A549 (cell line): Measurements from ENCODE around the gene SYDE1. TPM values are rescaled to one million over a fixed set of nuclear protein-coding genes. Genes with fewer than 3 reads are reported as not detected.
A peak's percentile ranks its signal among the peaks of the same experiment; 100 is the strongest.

Experiments
- ATAC-seq, 2 experiments: fragments of 200-7000 bp in 1 of 2; fragments of >200 bp in 1 of 2; cut with Nextera tagmentation in 1 of 2; cut with Tn5 transposase in 1 of 2; 3 replicates each; pipeline versions ENCODE4 v1.8.0 to v1.9.1; 2018 to 2020; ENCODE audit warnings: mild to moderate bottlenecking in 1 of 2, moderate library complexity in 1 of 2
- CTCF ChIA-PET: fragments of 300-600 bp; sonication (Branson Sonifier 250); formaldehyde crosslinking; extraction: SDS; loops from one replicate; lab custom pipeline; 2021; ENCODE audit warnings: antibody characterized with exemption, inconsistent platforms; lab: Yijun Ruan, JAX
- POLR2A ChIA-PET: fragments of 350-600 bp; formaldehyde crosslinking; extraction: SDS; loops from one replicate; lab custom pipeline; 2021; ENCODE audit warnings: antibody characterized with exemption, inconsistent platforms; lab: Yijun Ruan, JAX
- DNase-seq, 2 experiments: peaks; one replicate each; pipeline versions ENCODE4 v3.0.0 to v3.0.0-alpha.2; 2011 to 2016; ENCODE audit warnings: low read depth in 1 of 2, low spot score in 1 of 2
- FAIRE-seq: peaks from 2 replicates; lab custom pipeline; 2011; peaks lifted over from hg19 to GRCh38; lab: Jason Lieb, UNC
- H3K27ac ChIP-seq, 2 experiments: fragments of >200 bp; sonication (Bioruptor Twin); formaldehyde crosslinking; 3 replicates each; pipeline ENCODE4 v1.5.1; 2016 to 2017
- H3K4me1 ChIP-seq: fragments of >200 bp; sonication (Bioruptor Twin); formaldehyde crosslinking; 3 replicates; pipeline ENCODE4 v1.6.1; 2016
- H3K4me2 ChIP-seq: fragments of >200 bp; sonication (Bioruptor Twin); formaldehyde crosslinking; 3 replicates; pipeline ENCODE4 v1.6.1; 2016
- H3K4me3 ChIP-seq: fragments of >200 bp; sonication (Bioruptor Twin); formaldehyde crosslinking; 3 replicates; pipeline ENCODE4 v1.5.1; 2016
- H3K9me3 ChIP-seq: fragments of >200 bp; sonication (Bioruptor Twin); formaldehyde crosslinking; 3 replicates; pipeline ENCODE4 v1.6.1; 2016
- CBX8 ChIP-seq: fragments of 200-600 bp; sonication (generic); IDR thresholded peaks from 2 replicates; pipeline ENCODE4 v1.6.1; 2016
- CHD2 ChIP-seq: fragments of 150-350 bp; IDR thresholded peaks from 2 replicates; pipeline ENCODE4 v1.6.1; 2014; ENCODE audit warnings: low read length; ENCODE audit not compliant: partially characterized antibody
- CHD4 ChIP-seq: fragments of 200-600 bp; sonication (generic); IDR thresholded peaks from 2 replicates; pipeline ENCODE4 v1.6.1; 2016; ENCODE audit warnings: antibody characterized with exemption, mild to moderate bottlenecking, borderline replicate concordance
- EHF ChIP-seq: fragments of 250-450 bp; sonication (Bioruptor Pico); IDR thresholded peaks from 2 replicates; pipeline ENCODE4 v1.5.0; 2020; ENCODE audit warnings: mild to moderate bottlenecking
- EHMT2 ChIP-seq: fragments of 200-600 bp; sonication (generic); IDR thresholded peaks from 2 replicates; pipeline ENCODE4 v1.6.1; 2016; ENCODE audit warnings: antibody characterized with exemption, low read depth, mild to moderate bottlenecking, moderate library complexity
- HEYL ChIP-seq: fragments of 250-450 bp; sonication (Bioruptor Pico); IDR thresholded peaks from 2 replicates; pipeline ENCODE4 v1.8.0; 2021; ENCODE audit warnings: mild to moderate bottlenecking, moderate library complexity
- HOXB13 ChIP-seq: fragments of 250-450 bp; sonication (Bioruptor Pico); IDR thresholded peaks from 2 replicates; pipeline ENCODE4 v1.5.0; 2020; ENCODE audit warnings: low read depth, mild to moderate bottlenecking, moderate library complexity
- HOXB5 ChIP-seq: fragments of 250-450 bp; sonication (Bioruptor Pico); IDR thresholded peaks from 2 replicates; pipeline ENCODE4 v1.5.0; 2020; ENCODE audit warnings: mild to moderate bottlenecking, moderate library complexity
- KDM1A ChIP-seq: fragments of 200-600 bp; sonication (generic); IDR thresholded peaks from 2 replicates; pipeline ENCODE4 v1.6.1; 2016; ENCODE audit warnings: low read depth, mild to moderate bottlenecking
- MYC ChIP-seq: IDR thresholded peaks from 2 replicates; pipeline ENCODE4 v1.6.1; 2012; ENCODE audit warnings: mild to moderate bottlenecking, inconsistent platforms, low read length, improper control_type of control experiment, borderline replicate concordance
- PHF8 ChIP-seq: fragments of 200-600 bp; sonication (generic); IDR thresholded peaks from 2 replicates; pipeline ENCODE4 v1.6.1; 2016; ENCODE audit warnings: low read depth, mild to moderate bottlenecking, antibody characterized with exemption, moderate library complexity, borderline replicate concordance
- POLR2AphosphoS2 ChIP-seq: conservative IDR thresholded peaks from 2 replicates; pipeline ENCODE4 v1.6.1; 2012; ENCODE audit warnings: low read length, improper control_type of control experiment, inconsistent platforms
- RAD21 ChIP-seq, 2 experiments: fragments of >200 bp in 1 of 2; sonication (Bioruptor Twin) in 1 of 2; formaldehyde crosslinking in 1 of 2; IDR thresholded peaks in 1 of 2; conservative IDR thresholded peaks in 1 of 2; 2 replicates in 1 of 2; 3 replicates in 1 of 2; pipeline ENCODE4 v1.6.1; 2012 to 2018; ENCODE audit warnings: inconsistent platforms in 1 of 2
- RNF2 ChIP-seq: fragments of 200-600 bp; sonication (generic); IDR thresholded peaks from 2 replicates; pipeline ENCODE4 v1.6.1; 2016; ENCODE audit warnings: low read depth, mild to moderate bottlenecking, antibody characterized with exemption, moderate library complexity, borderline replicate concordance
- TFCP2L1 ChIP-seq: fragments of 250-450 bp; sonication (Bioruptor Pico); IDR thresholded peaks from 2 replicates; pipeline ENCODE4 v1.5.0; 2021; ENCODE audit warnings: mild to moderate bottlenecking
- WGBS: methylation state at CpG from one replicate; pipeline ENCODE4 v1.1.6; 2017; ENCODE audit errors: missing lambda C conversion rate; 5-methylcytosine and 5-hydroxymethylcytosine counted together
- polyA plus RNA-seq, 4 experiments: library from polyadenylated mRNA; depleted of rRNA in 3 of 4; stranded (reverse); fragments of >200 nt; fragmentation: RNase III in 1 of 4; extraction: RNeasy Plus Mini Kit Qiagen cat#74134 plus additional on column Dnase treatment in 1 of 4; gene quantifications; 2 replicates in 3 of 4; 3 replicates in 1 of 4; pipeline ENCODE4 v1.2.3, GENCODE V29; 2011 to 2017
- TF ChIP-seq, protein P1 (sequence below): fragments of >200 bp; sonication (Bioruptor Twin); formaldehyde crosslinking; IDR thresholded peaks from 3 replicates; pipeline ENCODE4 v1.5.1; 2016
- TF ChIP-seq, protein P2 (sequence below): fragments of 450-650 bp; IDR thresholded peaks from 2 replicates; pipeline ENCODE4 v1.6.1; 2014; ENCODE audit warnings: antibody characterized with exemption
- TF ChIP-seq, protein P3 (sequence below): IDR thresholded peaks from 2 replicates; pipeline ENCODE4 v1.6.1; 2012; ENCODE audit warnings: low read depth, borderline replicate concordance

Gene SYDE1
- polyA plus RNA-seq, 2 of the 4 experiments (the other 2 are of a cell fraction): 5.5 to 8.8 TPM

DNA sequence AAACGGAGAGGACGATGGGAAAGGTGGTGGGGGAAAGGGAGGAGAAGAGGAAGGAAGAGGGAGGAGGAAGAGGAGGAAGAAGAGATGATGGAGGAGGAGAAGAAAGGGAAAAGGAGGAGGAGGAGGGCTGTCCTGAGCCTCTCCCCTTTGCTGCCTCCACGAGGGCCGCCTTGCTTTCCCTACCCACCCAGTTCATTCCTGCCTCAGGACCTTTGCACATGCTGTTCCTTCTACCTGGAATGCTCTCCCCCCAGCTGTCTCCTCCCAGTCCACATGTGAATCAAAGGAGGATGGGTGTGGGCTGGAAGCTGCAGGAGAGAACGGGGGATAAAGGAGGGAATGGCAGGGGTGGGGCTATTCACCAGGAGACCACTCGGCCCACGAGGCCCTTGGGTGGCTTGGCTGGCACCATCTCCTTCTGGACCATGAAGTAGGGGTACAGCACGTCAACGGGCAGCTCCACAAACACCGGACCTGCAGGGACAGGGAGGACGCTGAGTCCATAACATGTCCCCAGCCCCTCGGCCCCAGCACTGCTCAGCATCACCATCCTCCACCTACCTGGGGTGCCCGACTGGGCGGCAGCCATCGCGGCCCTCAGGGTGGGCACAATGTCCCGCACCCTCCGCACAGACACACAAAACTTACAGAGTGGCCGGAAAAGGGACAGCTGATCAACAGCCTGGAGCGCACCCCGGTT lies 15.3 kb downstream of the SYDE1 start:
- Histone ChIP-seq H3K4me3 (no peak overlapping the region), H3K9me3 (no peaks in the 10 kb centered on the region), H3K27ac (no peak overlapping the region)
- CTCF ChIA-PET: interaction anchor here (0.6 kb wide), 2 partner anchors 30 to 45 kb away, joined by 3 read pairs; no protein-coding TSS in a partner anchor
- POLR2A ChIA-PET: interaction anchor here (0.6 to 0.7 kb wide), 2 partner anchors 16 to 102 kb away, joined by 3 read pairs; no protein-coding TSS in a partner anchor
- no peak for FAIRE-seq
- no peak for DNase-seq
- no peak for TF ChIP-seq CHD2
- TF ChIP-seq, all 56 proteins: peak for 0
- ATAC-seq: no peak
- WGBS: 97% methylated on average over 12 of the region's 21 CpGs
- peaks cover 10% of the 10 kb centered on the region; the same call in 1 of the 3 replicates for H3K4me1 ChIP-seq
- no peak overlapping the region for H3K4me2 ChIP-seq

DNA sequence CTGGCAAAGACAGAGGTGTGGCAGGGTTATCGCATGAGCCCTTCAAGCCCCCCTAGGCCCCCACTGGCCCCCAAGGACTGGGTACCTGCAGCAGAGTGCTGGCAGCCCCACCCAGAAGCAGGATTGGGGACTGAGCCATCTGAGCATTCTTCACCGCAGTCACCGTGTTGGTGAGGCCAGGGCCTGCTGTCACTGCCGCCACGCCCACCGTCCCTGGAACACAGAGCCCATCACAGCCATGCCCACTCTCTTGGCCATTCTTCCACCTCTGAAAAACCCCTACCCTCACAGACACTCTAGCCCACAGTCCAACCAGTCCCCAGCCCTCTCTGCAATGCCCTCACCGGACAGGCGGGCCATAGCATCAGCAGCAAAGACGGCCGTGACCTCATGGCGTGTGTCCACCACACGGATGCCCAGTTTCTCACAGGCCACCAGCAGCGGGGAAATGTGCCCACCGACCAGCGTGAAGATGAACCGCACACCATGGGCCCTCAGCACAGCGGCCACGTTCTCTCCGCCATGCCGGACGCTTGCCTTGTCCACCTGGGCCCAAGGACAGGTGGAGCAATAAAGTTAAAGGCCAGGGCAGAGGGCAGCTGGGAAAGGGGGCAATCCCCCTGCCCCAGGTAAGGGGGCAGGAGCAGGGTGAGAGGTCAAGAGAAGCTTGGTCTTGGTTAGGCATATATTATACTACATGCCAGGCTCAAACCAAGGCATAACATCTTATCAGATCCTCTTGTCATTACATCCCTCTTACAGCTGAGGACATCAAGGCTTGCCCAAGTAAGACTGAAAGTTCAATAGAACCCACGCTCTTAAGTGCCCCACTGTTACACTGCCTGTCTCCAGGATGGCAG lies 16.1 kb downstream of the SYDE1 start:
- Histone ChIP-seq H3K4me1 (peaks cover 10% of the 10 kb centered on the region; the same call in 1 of the 3 replicates), H3K9me3 (no peaks in the 10 kb centered on the region), H3K4me3 (no peak overlapping the region), H3K4me2 (no peak overlapping the region), H3K27ac (no peak overlapping the region)
- no peak for FAIRE-seq
- ChIA-PET CTCF (no interaction called here), POLR2A (no interaction called here)
- WGBS: 98% methylated on average over 9 of the region's 22 CpGs
- TF ChIP-seq, protein P1, sequence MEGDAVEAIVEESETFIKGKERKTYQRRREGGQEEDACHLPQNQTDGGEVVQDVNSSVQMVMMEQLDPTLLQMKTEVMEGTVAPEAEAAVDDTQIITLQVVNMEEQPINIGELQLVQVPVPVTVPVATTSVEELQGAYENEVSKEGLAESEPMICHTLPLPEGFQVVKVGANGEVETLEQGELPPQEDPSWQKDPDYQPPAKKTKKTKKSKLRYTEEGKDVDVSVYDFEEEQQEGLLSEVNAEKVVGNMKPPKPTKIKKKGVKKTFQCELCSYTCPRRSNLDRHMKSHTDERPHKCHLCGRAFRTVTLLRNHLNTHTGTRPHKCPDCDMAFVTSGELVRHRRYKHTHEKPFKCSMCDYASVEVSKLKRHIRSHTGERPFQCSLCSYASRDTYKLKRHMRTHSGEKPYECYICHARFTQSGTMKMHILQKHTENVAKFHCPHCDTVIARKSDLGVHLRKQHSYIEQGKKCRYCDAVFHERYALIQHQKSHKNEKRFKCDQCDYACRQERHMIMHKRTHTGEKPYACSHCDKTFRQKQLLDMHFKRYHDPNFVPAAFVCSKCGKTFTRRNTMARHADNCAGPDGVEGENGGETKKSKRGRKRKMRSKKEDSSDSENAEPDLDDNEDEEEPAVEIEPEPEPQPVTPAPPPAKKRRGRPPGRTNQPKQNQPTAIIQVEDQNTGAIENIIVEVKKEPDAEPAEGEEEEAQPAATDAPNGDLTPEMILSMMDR: no peak
- no peak for TF ChIP-seq CHD4
- TF ChIP-seq POLR2AphosphoS2: no peak
- no peak for TF ChIP-seq EHF (CRISPR knock-in tag)
- no peak for TF ChIP-seq CBX8
- no peak for TF ChIP-seq PHF8
- no peak for TF ChIP-seq HOXB13 (CRISPR knock-in tag)
- TF ChIP-seq, protein P2, sequence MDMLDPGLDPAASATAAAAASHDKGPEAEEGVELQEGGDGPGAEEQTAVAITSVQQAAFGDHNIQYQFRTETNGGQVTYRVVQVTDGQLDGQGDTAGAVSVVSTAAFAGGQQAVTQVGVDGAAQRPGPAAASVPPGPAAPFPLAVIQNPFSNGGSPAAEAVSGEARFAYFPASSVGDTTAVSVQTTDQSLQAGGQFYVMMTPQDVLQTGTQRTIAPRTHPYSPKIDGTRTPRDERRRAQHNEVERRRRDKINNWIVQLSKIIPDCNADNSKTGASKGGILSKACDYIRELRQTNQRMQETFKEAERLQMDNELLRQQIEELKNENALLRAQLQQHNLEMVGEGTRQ: no peak
- no peak for TF ChIP-seq EHMT2
- TF ChIP-seq, protein P3, sequence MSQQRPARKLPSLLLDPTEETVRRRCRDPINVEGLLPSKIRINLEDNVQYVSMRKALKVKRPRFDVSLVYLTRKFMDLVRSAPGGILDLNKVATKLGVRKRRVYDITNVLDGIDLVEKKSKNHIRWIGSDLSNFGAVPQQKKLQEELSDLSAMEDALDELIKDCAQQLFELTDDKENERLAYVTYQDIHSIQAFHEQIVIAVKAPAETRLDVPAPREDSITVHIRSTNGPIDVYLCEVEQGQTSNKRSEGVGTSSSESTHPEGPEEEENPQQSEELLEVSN: no peak
- TF ChIP-seq TFCP2L1: no peak
- no peak for TF ChIP-seq RAD21 (conservative IDR thresholded peaks at IDR 0.05 in 1 of 2, IDR thresholded peaks at IDR 0.05 in 1 of 2)
- no peak for TF ChIP-seq MYC
- no peak for TF ChIP-seq KDM1A
- no peak for TF ChIP-seq HOXB5
- no peak for TF ChIP-seq RNF2
- DNase-seq: no peak
- no peak for ATAC-seq

DNA sequence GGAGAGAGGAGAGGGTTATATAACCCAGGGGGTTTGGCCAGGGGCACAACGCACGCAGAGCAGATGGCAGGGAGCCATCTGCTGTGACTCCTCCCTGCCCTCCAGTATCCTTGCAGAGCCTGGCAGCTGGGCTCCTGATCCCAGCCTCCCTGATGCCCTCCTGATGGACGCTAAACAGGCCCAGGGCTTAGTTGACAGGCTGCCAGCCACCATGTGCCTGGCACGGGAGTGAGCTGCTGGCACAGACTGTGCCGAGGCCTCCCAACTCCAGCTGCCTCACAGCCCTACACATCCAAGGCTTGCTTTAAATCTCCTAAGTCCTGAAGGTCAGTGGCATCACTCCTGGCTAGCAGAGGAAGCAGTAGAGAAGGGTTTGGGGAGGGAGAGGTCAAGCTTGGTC lies 16.7 kb downstream of the SYDE1 start:
- peaks cover 10% of the 10 kb centered on the region; the same call in 1 of the 3 replicates for H3K4me1 ChIP-seq
- CTCF ChIA-PET: interaction anchor here (1.3 kb wide), 1 partner anchor 54 kb away, joined by 3 read pairs; no protein-coding TSS in a partner anchor
- POLR2A ChIA-PET: interaction anchor here (0.9 kb wide), 1 partner anchor 9 kb away, joined by 3 read pairs; no protein-coding TSS in a partner anchor
- no peak for TF ChIP-seq HEYL
- TF ChIP-seq, all 56 proteins: peak for 0
- ATAC-seq: no peak
- Histone ChIP-seq H3K4me2 (peak overlapping the region; percentile 93; the same call in 2 of the 3 replicates), H3K27ac (no peak overlapping the region), H3K4me3 (no peak overlapping the region), H3K9me3 (no peaks in the 10 kb centered on the region)
- DNase-seq: no peak
- 80% methylated on average over 1 of the region's 5 CpGs for WGBS
- no peak for FAIRE-seq
